GM12878 (cell line): ENCODE measurements around the gene TMEM14C. TPM values are rescaled to one million over a fixed set of nuclear protein-coding genes. Genes with fewer than 3 reads are reported as not detected.
A peak's percentile ranks its signal among the peaks of the same experiment; 100 is the strongest.

ENCODE experiments used
- ASH2L ChIP-seq: fragments of 300-600, 200-600 bp; sonication (generic); IDR thresholded peaks from 2 replicates; pipeline ENCODE4 v1.6.1; 2017; ENCODE audit warnings: low read depth, mild to moderate bottlenecking, borderline replicate concordance
- BHLHE40 ChIP-seq, 2 experiments: fragments of 450-650 bp in 1 of 2; IDR thresholded peaks; 2 replicates each; pipeline ENCODE4 v1.6.1; 2011 to 2017; ENCODE audit warnings: low read depth in 2 of 2, borderline replicate concordance in 1 of 2, improper control_type of control experiment in 1 of 2, low read length in 1 of 2, mild to moderate bottlenecking in 1 of 2
- CHD2 ChIP-seq: IDR thresholded peaks from 2 replicates; pipeline ENCODE4 v1.6.1; 2011; ENCODE audit warnings: low read depth, low read length, improper control_type of control experiment, borderline replicate concordance
- CREM ChIP-seq: IDR thresholded peaks from 2 replicates; pipeline ENCODE4 v1.6.1; 2014; ENCODE audit warnings: antibody characterized with exemption, low read depth
- E4F1 ChIP-seq: fragments of 450-650 bp; IDR thresholded peaks from 2 replicates; pipeline ENCODE4 v1.6.1; 2018; ENCODE audit warnings: borderline replicate concordance, mild to moderate bottlenecking; ENCODE audit not compliant: partially characterized antibody
- HDAC6 ChIP-seq: fragments of 200-600 bp; sonication (generic); IDR thresholded peaks from one replicate; pipeline ENCODE4 v1.8.0; 2017; ENCODE audit warnings: antibody characterized with exemption; ENCODE audit not compliant: unreplicated experiment
- NFYA ChIP-seq: IDR thresholded peaks from 2 replicates; pipeline ENCODE4 v1.6.1; 2011; ENCODE audit warnings: low read depth, mild to moderate bottlenecking, low read length, improper control_type of control experiment, borderline replicate concordance
- POU2F2 ChIP-seq: IDR thresholded peaks from 3 replicates; pipeline ENCODE4 v1.6.1; 2011; ENCODE audit warnings: low read depth, mild to moderate bottlenecking, low read length, borderline replicate concordance
- TAF1 ChIP-seq: IDR thresholded peaks from 2 replicates; pipeline ENCODE4 v1.6.1; 2011; ENCODE audit warnings: mild to moderate bottlenecking, low read depth, low read length, borderline replicate concordance
- TCF3 ChIP-seq: IDR thresholded peaks from 2 replicates; pipeline ENCODE4 v1.6.1; 2012; ENCODE audit warnings: low read depth, mild to moderate bottlenecking, low read length, borderline replicate concordance; ENCODE audit not compliant: insufficient read depth
- ZNF207 ChIP-seq: fragments of 450-650 bp; IDR thresholded peaks from 2 replicates; pipeline ENCODE4 v1.6.1; 2014; ENCODE audit warnings: antibody characterized with exemption, mild to moderate bottlenecking, borderline replicate concordance
- polyA plus RNA-seq, 11 experiments: library from polyadenylated mRNA; depleted of rRNA in 4 of 11; unstranded in 6 of 11; stranded (reverse) in 5 of 11; fragments of >200 nt; fragmentation: Nextera tagmentation in 4 of 11; fragmentation: Illumina TruSeq in 1 of 11; extraction: Ambion mirVana in 4 of 11; extraction: Trizol in 1 of 11; gene quantifications; 1 replicate in 1 of 11; 2 replicates in 10 of 11; pipeline versions ENCODE4 v1.2.1 to v1.2.3, GENCODE V29; 2011 to 2016; ENCODE audit warnings: inconsistent platforms in 2 of 11, missing spikeins in 2 of 11, low read depth in 1 of 11
- total RNA-seq, 4 experiments: library from RNA; depleted of rRNA in 3 of 4; stranded (reverse); fragments of >200 nt in 3 of 4; fragmentation: Illumina TruSeq in 1 of 4; extraction: Trizol in 1 of 4; gene quantifications; 2 replicates each; pipeline versions ENCODE4 v1.2.1 to v1.2.3, GENCODE V29; 2013 to 2021
- TF ChIP-seq, protein P1 (sequence below): fragments of 150-350 bp; IDR thresholded peaks from 2 replicates; pipeline ENCODE4 v1.6.1; 2016; ENCODE audit warnings: low read depth, low read length
- TF ChIP-seq, protein P2 (sequence below): fragments of 450-650 bp; IDR thresholded peaks from 2 replicates; pipeline ENCODE4 v1.6.1; 2017; ENCODE audit warnings: mild to moderate bottlenecking, moderate library complexity
- TF ChIP-seq, protein P3 (sequence below): IDR thresholded peaks from 2 replicates; pipeline ENCODE4 v1.6.1; 2011; ENCODE audit warnings: borderline replicate concordance, low read depth, mild to moderate bottlenecking, moderate library complexity, mixed read lengths, low read length; ENCODE audit not compliant: insufficient read depth; ENCODE audit errors: extremely low read length
- TF ChIP-seq, protein P4 (sequence below): fragments of 450-650 bp; IDR thresholded peaks from 2 replicates; pipeline ENCODE4 v1.6.1; 2017; ENCODE audit warnings: low read depth, mild to moderate bottlenecking, moderate library complexity

Gene TMEM14C
- total and polyA plus RNA-seq, 10 of the 15 experiments (the other 5 are each of a cell fraction or from before 2014, with no cell fraction given), result 66.0 to 224 (median 134) TPM

GRCh38 chr6:10747251-10747972, 24.5 kb downstream of the TMEM14C start, which contains the start of gene TMEM14B (continued):
- TF ChIP-seq, protein P1, sequence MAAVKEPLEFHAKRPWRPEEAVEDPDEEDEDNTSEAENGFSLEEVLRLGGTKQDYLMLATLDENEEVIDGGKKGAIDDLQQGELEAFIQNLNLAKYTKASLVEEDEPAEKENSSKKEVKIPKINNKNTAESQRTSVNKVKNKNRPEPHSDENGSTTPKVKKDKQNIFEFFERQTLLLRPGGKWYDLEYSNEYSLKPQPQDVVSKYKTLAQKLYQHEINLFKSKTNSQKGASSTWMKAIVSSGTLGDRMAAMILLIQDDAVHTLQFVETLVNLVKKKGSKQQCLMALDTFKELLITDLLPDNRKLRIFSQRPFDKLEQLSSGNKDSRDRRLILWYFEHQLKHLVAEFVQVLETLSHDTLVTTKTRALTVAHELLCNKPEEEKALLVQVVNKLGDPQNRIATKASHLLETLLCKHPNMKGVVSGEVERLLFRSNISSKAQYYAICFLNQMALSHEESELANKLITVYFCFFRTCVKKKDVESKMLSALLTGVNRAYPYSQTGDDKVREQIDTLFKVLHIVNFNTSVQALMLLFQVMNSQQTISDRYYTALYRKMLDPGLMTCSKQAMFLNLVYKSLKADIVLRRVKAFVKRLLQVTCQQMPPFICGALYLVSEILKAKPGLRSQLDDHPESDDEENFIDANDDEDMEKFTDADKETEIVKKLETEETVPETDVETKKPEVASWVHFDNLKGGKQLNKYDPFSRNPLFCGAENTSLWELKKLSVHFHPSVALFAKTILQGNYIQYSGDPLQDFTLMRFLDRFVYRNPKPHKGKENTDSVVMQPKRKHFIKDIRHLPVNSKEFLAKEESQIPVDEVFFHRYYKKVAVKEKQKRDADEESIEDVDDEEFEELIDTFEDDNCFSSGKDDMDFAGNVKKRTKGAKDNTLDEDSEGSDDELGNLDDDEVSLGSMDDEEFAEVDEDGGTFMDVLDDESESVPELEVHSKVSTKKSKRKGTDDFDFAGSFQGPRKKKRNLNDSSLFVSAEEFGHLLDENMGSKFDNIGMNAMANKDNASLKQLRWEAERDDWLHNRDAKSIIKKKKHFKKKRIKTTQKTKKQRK, result no peak
- TF ChIP-seq E4F1, result peak; percentile 46
- TF ChIP-seq, protein P2, sequence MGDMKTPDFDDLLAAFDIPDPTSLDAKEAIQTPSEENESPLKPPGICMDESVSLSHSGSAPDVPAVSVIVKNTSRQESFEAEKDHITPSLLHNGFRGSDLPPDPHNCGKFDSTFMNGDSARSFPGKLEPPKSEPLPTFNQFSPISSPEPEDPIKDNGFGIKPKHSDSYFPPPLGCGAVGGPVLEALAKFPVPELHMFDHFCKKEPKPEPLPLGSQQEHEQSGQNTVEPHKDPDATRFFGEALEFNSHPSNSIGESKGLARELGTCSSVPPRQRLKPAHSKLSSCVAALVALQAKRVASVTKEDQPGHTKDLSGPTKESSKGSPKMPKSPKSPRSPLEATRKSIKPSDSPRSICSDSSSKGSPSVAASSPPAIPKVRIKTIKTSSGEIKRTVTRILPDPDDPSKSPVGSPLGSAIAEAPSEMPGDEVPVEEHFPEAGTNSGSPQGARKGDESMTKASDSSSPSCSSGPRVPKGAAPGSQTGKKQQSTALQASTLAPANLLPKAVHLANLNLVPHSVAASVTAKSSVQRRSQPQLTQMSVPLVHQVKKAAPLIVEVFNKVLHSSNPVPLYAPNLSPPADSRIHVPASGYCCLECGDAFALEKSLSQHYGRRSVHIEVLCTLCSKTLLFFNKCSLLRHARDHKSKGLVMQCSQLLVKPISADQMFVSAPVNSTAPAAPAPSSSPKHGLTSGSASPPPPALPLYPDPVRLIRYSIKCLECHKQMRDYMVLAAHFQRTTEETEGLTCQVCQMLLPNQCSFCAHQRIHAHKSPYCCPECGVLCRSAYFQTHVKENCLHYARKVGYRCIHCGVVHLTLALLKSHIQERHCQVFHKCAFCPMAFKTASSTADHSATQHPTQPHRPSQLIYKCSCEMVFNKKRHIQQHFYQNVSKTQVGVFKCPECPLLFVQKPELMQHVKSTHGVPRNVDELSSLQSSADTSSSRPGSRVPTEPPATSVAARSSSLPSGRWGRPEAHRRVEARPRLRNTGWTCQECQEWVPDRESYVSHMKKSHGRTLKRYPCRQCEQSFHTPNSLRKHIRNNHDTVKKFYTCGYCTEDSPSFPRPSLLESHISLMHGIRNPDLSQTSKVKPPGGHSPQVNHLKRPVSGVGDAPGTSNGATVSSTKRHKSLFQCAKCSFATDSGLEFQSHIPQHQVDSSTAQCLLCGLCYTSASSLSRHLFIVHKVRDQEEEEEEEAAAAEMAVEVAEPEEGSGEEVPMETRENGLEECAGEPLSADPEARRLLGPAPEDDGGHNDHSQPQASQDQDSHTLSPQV, result no peak
- TF ChIP-seq ZNF207, result peak; percentile 30; the same call in 1 of the 2 replicates
- TF ChIP-seq, protein P3, sequence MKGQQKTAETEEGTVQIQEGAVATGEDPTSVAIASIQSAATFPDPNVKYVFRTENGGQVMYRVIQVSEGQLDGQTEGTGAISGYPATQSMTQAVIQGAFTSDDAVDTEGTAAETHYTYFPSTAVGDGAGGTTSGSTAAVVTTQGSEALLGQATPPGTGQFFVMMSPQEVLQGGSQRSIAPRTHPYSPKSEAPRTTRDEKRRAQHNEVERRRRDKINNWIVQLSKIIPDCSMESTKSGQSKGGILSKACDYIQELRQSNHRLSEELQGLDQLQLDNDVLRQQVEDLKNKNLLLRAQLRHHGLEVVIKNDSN, result peak; percentile 26
- TF ChIP-seq NFYA, result no peak
- TF ChIP-seq BHLHE40 (IDR thresholded peaks at IDR 0.05; ENCODE audit: borderline replicate concordance in 1 of 2, low read depth in 2 of 2, low read length in 1 of 2), result peak; percentile 90 to 97; a peak in 3 of 4 replicates
- no peak; the same call in 1 of the 2 replicates for TF ChIP-seq TCF3
- peak; percentile 44; the same call in 1 of the 2 replicates for TF ChIP-seq CREM
- peak; percentile 87 for TF ChIP-seq TAF1
- TF ChIP-seq ASH2L, result no peak
- TF ChIP-seq, protein P4, sequence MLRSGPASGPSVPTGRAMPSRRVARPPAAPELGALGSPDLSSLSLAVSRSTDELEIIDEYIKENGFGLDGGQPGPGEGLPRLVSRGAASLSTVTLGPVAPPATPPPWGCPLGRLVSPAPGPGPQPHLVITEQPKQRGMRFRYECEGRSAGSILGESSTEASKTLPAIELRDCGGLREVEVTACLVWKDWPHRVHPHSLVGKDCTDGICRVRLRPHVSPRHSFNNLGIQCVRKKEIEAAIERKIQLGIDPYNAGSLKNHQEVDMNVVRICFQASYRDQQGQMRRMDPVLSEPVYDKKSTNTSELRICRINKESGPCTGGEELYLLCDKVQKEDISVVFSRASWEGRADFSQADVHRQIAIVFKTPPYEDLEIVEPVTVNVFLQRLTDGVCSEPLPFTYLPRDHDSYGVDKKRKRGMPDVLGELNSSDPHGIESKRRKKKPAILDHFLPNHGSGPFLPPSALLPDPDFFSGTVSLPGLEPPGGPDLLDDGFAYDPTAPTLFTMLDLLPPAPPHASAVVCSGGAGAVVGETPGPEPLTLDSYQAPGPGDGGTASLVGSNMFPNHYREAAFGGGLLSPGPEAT, result peak; percentile 96
- no peak for TF ChIP-seq HDAC6
- TF ChIP-seq CHD2, result peak; percentile 74; the same call in 1 of the 2 replicates
- no peak for TF ChIP-seq POU2F2
